HCT116 (cell line): ENCODE results near the gene FILIP1. TPM values are rescaled to one million over a fixed set of nuclear protein-coding genes. Genes with fewer than 3 reads are reported as not detected.

ENCODE experiments used
- ATAC-seq: fragments of 200-7000 bp; cut with Tn5 transposase; 2 replicates; pipeline ENCODE4 v1.9.1; 2020; ENCODE audit warnings: mild to moderate bottlenecking, moderate library complexity
- BruUV-seq: library from RNA; stranded (reverse); fragments of 400-500 nt; replicated peaks from 2 replicates; lab custom pipeline; 2021; lab: Mats Ljungman, UMichigan
- CTCF ChIA-PET: fragments of 300-600 bp; sonication (Branson Sonifier 250); formaldehyde crosslinking; loops from one replicate; lab custom pipeline; 2021; ENCODE audit warnings: antibody characterized with exemption; lab: Charles Lee
- POLR2A ChIA-PET: fragments of 300-600, 350-600 bp; sonication (Branson Sonifier 250); formaldehyde crosslinking; loops from one replicate; lab custom pipeline; 2021; ENCODE audit warnings: antibody characterized with exemption; lab: Charles Lee
- RAD21 ChIA-PET, 2 experiments: fragments of 300-600 bp; sonication (Branson Sonifier 250); formaldehyde crosslinking; loops; one replicate each; lab custom pipeline; 2023; ENCODE audit warnings: low total read pairs in 2 of 2; ENCODE audit not compliant: uncharacterized antibody in 2 of 2, unreplicated experiment in 2 of 2, low non-redundant PET in 1 of 2; lab: Charles Lee
- DNase-seq: peaks from one replicate; pipeline ENCODE4 v3.0.0-alpha.2; 2010; ENCODE audit warnings: low read depth, low spot score
- H2AFZ ChIP-seq: fragments of 200-600 bp; shearing (Covaris generic), sonication (generic); 2 replicates; pipeline ENCODE4 v1.6.1; 2017; ENCODE audit warnings: low read depth, mixed run types, mixed read lengths, antibody characterized with exemption, low read length; ENCODE audit not compliant: poor library complexity, severe bottlenecking
- H3K27ac ChIP-seq: 2 replicates; pipeline ENCODE4 v1.5.1; 2012; ENCODE audit warnings: low read depth, low read length
- H3K27me3 ChIP-seq: fragments of 200-600 bp; sonication (generic); 2 replicates; pipeline ENCODE4 v1.6.1; 2016; ENCODE audit warnings: mixed run types, low read length, mixed read lengths; ENCODE audit not compliant: insufficient read depth
- H3K36me3 ChIP-seq, 2 experiments: fragments of 200-500 bp in 1 of 2; fragments of 200-600 bp in 1 of 2; sonication (Bioruptor generic) in 1 of 2; sonication (generic) in 1 of 2; 2 replicates each; pipeline versions ENCODE4 v1.5.1 to v1.6.1; 2014 to 2016; ENCODE audit warnings: low read length in 2 of 2, inconsistent platforms in 1 of 2, mixed read lengths in 1 of 2, mixed run types in 1 of 2; ENCODE audit not compliant: insufficient read depth in 2 of 2, control insufficient read depth in 1 of 2
- H3K4me1 ChIP-seq, 2 experiments: fragments of 200-600 bp in 1 of 2; sonication (generic) in 1 of 2; 2 replicates each; pipeline versions ENCODE4 v1.5.1 to v1.6.1; 2012 to 2017; ENCODE audit warnings: low read length in 2 of 2, inconsistent platforms in 1 of 2, mild to moderate bottlenecking in 1 of 2, mixed read lengths in 1 of 2, mixed run types in 1 of 2, moderate library complexity in 1 of 2; ENCODE audit not compliant: insufficient read depth in 2 of 2, control insufficient read depth in 1 of 2
- H3K4me2 ChIP-seq: fragments of 200-600 bp; sonication (generic); 2 replicates; pipeline ENCODE4 v1.6.1; 2017; ENCODE audit warnings: mixed run types, low read length, mixed read lengths
- H3K4me3 ChIP-seq, 2 experiments: fragments of 200-600 bp in 1 of 2; sonication (generic) in 1 of 2; replicated peaks in 1 of 2; 2 replicates each; pipeline ENCODE4 v1.5.1; 2011 to 2016; ENCODE audit warnings: low read length in 2 of 2, control low read depth in 1 of 2, low read depth in 1 of 2, mild to moderate bottlenecking in 1 of 2, mixed read lengths in 1 of 2, mixed run types in 1 of 2
- H3K79me2 ChIP-seq: fragments of 200-600 bp; sonication (generic); 2 replicates; pipeline ENCODE4 v1.6.1; 2017; ENCODE audit warnings: mild to moderate bottlenecking, mixed run types, low read length, moderate library complexity, mixed read lengths; ENCODE audit not compliant: insufficient read depth
- H3K9ac ChIP-seq: fragments of 200-600 bp; sonication (generic); 2 replicates; pipeline ENCODE4 v1.6.1; 2016; ENCODE audit warnings: low read length, mixed read lengths
- H3K9me2 ChIP-seq: fragments of 200-600 bp; sonication (generic), shearing (Covaris generic); 2 replicates; pipeline ENCODE4 v1.6.1; 2017; ENCODE audit warnings: mixed run types, mild to moderate bottlenecking, moderate library complexity; ENCODE audit not compliant: insufficient read depth
- H3K9me3 ChIP-seq, 2 experiments: fragments of 200-500 bp in 1 of 2; fragments of 200-600 bp in 1 of 2; sonication (Bioruptor generic) in 1 of 2; sonication (generic) in 1 of 2; 2 replicates each; pipeline ENCODE4 v1.6.1; 2014 to 2017; ENCODE audit warnings: low read length in 2 of 2, mixed read lengths in 2 of 2, inconsistent platforms in 1 of 2, low read depth in 1 of 2, mild to moderate bottlenecking in 1 of 2, mixed run types in 1 of 2, moderate library complexity in 1 of 2; ENCODE audit not compliant: control insufficient read depth in 1 of 2, insufficient read depth in 1 of 2
- H4K20me1 ChIP-seq: fragments of 200-600 bp; sonication (generic), shearing (Covaris generic); 2 replicates; pipeline ENCODE4 v1.6.1; 2017; ENCODE audit warnings: mixed run types, mild to moderate bottlenecking, moderate library complexity; ENCODE audit not compliant: insufficient read depth
- ATF3 ChIP-seq: IDR thresholded peaks from 2 replicates; pipeline ENCODE4 v1.6.1; 2012
- CBX3 ChIP-seq: IDR thresholded peaks from 2 replicates; pipeline ENCODE4 v1.6.1; 2012; ENCODE audit warnings: low read depth
- CEBPB ChIP-seq: IDR thresholded peaks from 2 replicates; pipeline ENCODE4 v1.6.1; 2012; ENCODE audit warnings: low read depth
- EGR1 ChIP-seq: IDR thresholded peaks from 2 replicates; pipeline ENCODE4 v1.6.1; 2012; ENCODE audit warnings: low read depth
- EZH2 ChIP-seq: fragments of 200-600 bp; sonication (generic); IDR thresholded peaks from 2 replicates; pipeline ENCODE4 v1.6.1; 2017; ENCODE audit warnings: antibody characterized with exemption, mixed run types
- EZH2phosphoT487 ChIP-seq: fragments of 200-600 bp; IDR thresholded peaks from 2 replicates; pipeline ENCODE4 v1.6.1; 2018; ENCODE audit warnings: antibody characterized with exemption, borderline replicate concordance
- JUND ChIP-seq: IDR thresholded peaks from 2 replicates; pipeline ENCODE4 v1.6.1; 2012
- POLR2AphosphoS5 ChIP-seq: IDR thresholded peaks from 2 replicates; pipeline ENCODE4 v1.6.1; 2011; ENCODE audit warnings: mild to moderate bottlenecking, low read depth, low read length, moderate library complexity
- RAD21 ChIP-seq: IDR thresholded peaks from 2 replicates; pipeline ENCODE4 v1.6.1; 2012; ENCODE audit warnings: low read depth, mild to moderate bottlenecking
- SP1 ChIP-seq: IDR thresholded peaks from 2 replicates; pipeline ENCODE4 v1.6.1; 2012; ENCODE audit warnings: low read depth
- SRF ChIP-seq: IDR thresholded peaks from 2 replicates; pipeline ENCODE4 v1.6.1; 2012; ENCODE audit warnings: low read depth
- TCF7L2 ChIP-seq: IDR thresholded peaks from 2 replicates; pipeline ENCODE4 v1.7.0; 2011; ENCODE audit warnings: borderline replicate concordance, inconsistent platforms; ENCODE audit not compliant: insufficient read depth, insufficient read length; ENCODE audit errors: extremely low read depth
- YY1 ChIP-seq: IDR thresholded peaks from 2 replicates; pipeline ENCODE4 v1.6.1; 2011; ENCODE audit warnings: low read length, low read depth, moderate library complexity, mild to moderate bottlenecking; ENCODE audit not compliant: insufficient replicate concordance; ENCODE audit errors: extremely low read depth
- ZFX ChIP-seq: fragments of 450-650 bp; IDR thresholded peaks from 2 replicates; pipeline ENCODE4 v1.6.1; 2017
- intact Hi-C: fragments of 100-400 bp; cut with micrococcal nuclease; formaldehyde crosslinking; loops from 2 replicates; pipeline ENCODE4 v1.10.0; 2022
- total RNA-seq: library from RNA; stranded (reverse); gene quantifications from one replicate; pipeline ENCODE4 v1.2.1, GENCODE V29; 2021; ENCODE audit not compliant: unreplicated experiment
- TF ChIP-seq, protein P1 (sequence below): IDR thresholded peaks from 2 replicates; pipeline ENCODE4 v1.6.1; 2012

FILIP1 gene
- total RNA-seq, 1 experiment from 2014 or later = 0.05 TPM

DNA sequence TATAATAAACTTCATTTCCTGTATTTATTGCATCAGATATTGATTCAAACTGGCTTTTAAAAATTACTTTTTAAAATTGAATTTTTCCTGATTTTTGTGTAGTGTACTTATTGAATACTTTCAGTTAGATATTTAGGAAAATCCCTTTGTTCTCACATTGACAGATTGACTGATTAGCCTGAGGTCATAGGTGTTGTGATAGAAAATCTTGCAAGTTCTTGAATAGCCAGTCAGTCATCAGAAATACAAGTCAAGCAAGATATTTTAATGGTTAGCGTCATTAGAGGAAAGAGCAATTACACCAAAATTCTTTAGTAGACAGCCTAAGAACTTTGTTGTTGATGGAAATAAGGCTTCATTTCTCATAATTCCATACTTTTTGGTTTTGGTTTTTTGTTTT, 205.6 kb downstream of the FILIP1 start:
- intact Hi-C loops = no loop called here
- Histone ChIP-seq H3K4me1 (peaks cover 2 to 14% of the 10 kb centered on the region in 2 experiments; a peak in 3 of 4 replicates), H3K9ac (no peak overlapping the region), H3K4me2 (no peak overlapping the region), H3K79me2 (peaks cover 23% of the 10 kb centered on the region), H3K27ac (no peak overlapping the region), H2AFZ (no peak overlapping the region), H4K20me1 (no peaks in the 10 kb centered on the region), H3K27me3 (no peaks in the 10 kb centered on the region), H3K9me3 (no peaks in the 10 kb centered on the region), H3K9me2 (no peaks in the 10 kb centered on the region), H3K36me3 (no peaks in the 10 kb centered on the region), H3K4me3 (no peak overlapping the region)
- no TSS peak for BruUV-seq
- no peak for TF ChIP-seq RAD21
- no peak for TF ChIP-seq SP1
- no peak for TF ChIP-seq YY1
- TF ChIP-seq EZH2phosphoT487 = no peak
- no peak for TF ChIP-seq JUND
- TF ChIP-seq TCF7L2 = no peak
- no peak for TF ChIP-seq EZH2
- no peak for TF ChIP-seq SRF
- no peak for TF ChIP-seq CEBPB
- no peak for TF ChIP-seq EGR1
- TF ChIP-seq ZFX = no peak
- TF ChIP-seq ATF3 = no peak
- TF ChIP-seq CBX3 = no peak
- TF ChIP-seq, protein P1, sequence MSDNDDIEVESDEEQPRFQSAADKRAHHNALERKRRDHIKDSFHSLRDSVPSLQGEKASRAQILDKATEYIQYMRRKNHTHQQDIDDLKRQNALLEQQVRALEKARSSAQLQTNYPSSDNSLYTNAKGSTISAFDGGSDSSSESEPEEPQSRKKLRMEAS = no peak
- TF ChIP-seq POLR2AphosphoS5 = no peak
- ChIA-PET CTCF (interaction anchor here (1.0 kb wide), 1 partner anchor 9 kb away, joined by 3 read pairs; no protein-coding TSS in a partner anchor), POLR2A (no interaction called here), RAD21 (no interaction called here)
- no peak for DNase-seq
- ATAC-seq = no peak
